Tibial nerve (tissue), 4 donors: ENCODE measurements around the gene TSPAN17. TPM values are rescaled to one million over a fixed set of nuclear protein-coding genes. Genes with fewer than 3 reads are reported as not detected.

ENCODE experiments used
- DNase-seq, 2 donors: peaks; one replicate each; pipeline ENCODE4 v3.0.0-alpha.2; 2019; ENCODE audit warnings: low spot score in 2 of 2
- H3K27ac ChIP-seq, 4 donors: fragments of 200-600 bp; sonication (generic) in 3 of 4; one replicate each; pipeline ENCODE4 v1.5.1; 2017 to 2019; ENCODE audit warnings: mild to moderate bottlenecking in 1 of 4
- H3K27me3 ChIP-seq, 2 donors: fragments of 200-600 bp; sonication (generic) in 1 of 2; one replicate each; pipeline versions ENCODE4 v1.5.1 to v1.6.0; 2017 to 2019
- H3K36me3 ChIP-seq, 3 donors: fragments of 200-600 bp; sonication (generic); one replicate each; pipeline ENCODE4 v1.5.1; 2018 to 2019
- H3K4me1 ChIP-seq, 4 donors: fragments of 200-600 bp; sonication (generic) in 3 of 4; one replicate each; pipeline ENCODE4 v1.5.1; 2017 to 2019
- H3K4me3 ChIP-seq, 4 donors: fragments of 200-600 bp; sonication (generic) in 3 of 4; one replicate each; pipeline ENCODE4 v1.5.1; 2017 to 2019; ENCODE audit warnings: mild to moderate bottlenecking in 1 of 4, moderate library complexity in 1 of 4
- H3K9me3 ChIP-seq, 4 donors: fragments of 200-600 bp; sonication (generic) in 3 of 4; one replicate each; pipeline ENCODE4 v1.5.1; 2017 to 2019
- EP300 ChIP-seq, 2 donors: sonication (generic); formaldehyde crosslinking; IDR thresholded peaks; one replicate each; pipeline ENCODE4 v1.6.1; 2017; ENCODE audit warnings: antibody characterized with exemption in 2 of 2, mild to moderate bottlenecking in 1 of 2
- POLR2A ChIP-seq, 2 donors: fragments of 450-650 bp; IDR thresholded peaks; one replicate each; pipeline ENCODE4 v1.6.1; 2017; ENCODE audit warnings: antibody characterized with exemption in 2 of 2, mild to moderate bottlenecking in 2 of 2, moderate library complexity in 2 of 2
- WGBS, 2 donors: methylation state at CpG; one replicate each; pipeline ENCODE4 v1.1.5; 2018; 5-methylcytosine and 5-hydroxymethylcytosine counted together
- total RNA-seq, 4 donors: library from RNA; depleted of rRNA; stranded (reverse); fragments of >200 nt; gene quantifications; one replicate each; pipeline ENCODE4 v1.1.0, GENCODE V29; 2016
- TF ChIP-seq, protein P1 (sequence below), 5 experiments: fragments of 200-600 bp in 3 of 5; fragments of 450-650 bp in 2 of 5; sonication (generic) in 3 of 5; IDR thresholded peaks; one replicate each; pipeline ENCODE4 v1.5.1; 2016 to 2019; ENCODE audit warnings: antibody characterized with exemption in 5 of 5, mild to moderate bottlenecking in 3 of 5, moderate library complexity in 2 of 5

The TSPAN17 gene
- total RNA-seq, 4 donors from 2014 or later: 11.0 to 25.8 (median 14.3) TPM

DNA sequence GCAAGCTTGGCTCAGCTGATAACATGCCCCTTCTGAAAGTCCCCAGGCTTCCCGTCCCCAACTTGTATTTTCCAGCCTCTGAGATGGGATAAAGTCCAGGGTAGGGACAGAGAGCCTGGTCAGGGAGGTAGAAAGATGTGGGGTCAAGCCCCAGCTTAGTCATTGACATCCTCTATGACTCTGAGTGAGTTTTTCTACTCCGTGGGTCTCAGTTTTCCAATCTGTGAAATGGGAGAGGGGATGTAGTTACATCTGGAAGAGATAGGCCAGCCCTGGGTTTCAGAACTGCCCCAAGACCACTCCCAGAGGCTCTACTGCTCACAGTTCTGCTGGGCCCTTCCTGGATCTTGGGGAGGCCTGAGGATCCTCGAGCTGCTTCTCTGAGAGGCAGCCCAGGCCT lies 40.4 kb upstream of the TSPAN17 start:
- 82 to 89% methylated on average over 3 of the region's 3 CpGs for WGBS, 2 donors
- H3K4me3 ChIP-seq: no peak overlapping the region
- no peak for TF ChIP-seq POLR2A (IDR thresholded peaks at IDR 0.05)
- H3K9me3 ChIP-seq: no peaks in the 10 kb centered on the region
- no peak for DNase-seq
- no peaks in the 10 kb centered on the region for H3K36me3 ChIP-seq
- peaks cover 0 to 40% of the 10 kb centered on the region in 2 donors for H3K27me3 ChIP-seq
- H3K27ac ChIP-seq: no peak overlapping the region
- peaks cover 0 to 17% (median 4%) of the 10 kb centered on the region in 4 donors for H3K4me1 ChIP-seq

DNA sequence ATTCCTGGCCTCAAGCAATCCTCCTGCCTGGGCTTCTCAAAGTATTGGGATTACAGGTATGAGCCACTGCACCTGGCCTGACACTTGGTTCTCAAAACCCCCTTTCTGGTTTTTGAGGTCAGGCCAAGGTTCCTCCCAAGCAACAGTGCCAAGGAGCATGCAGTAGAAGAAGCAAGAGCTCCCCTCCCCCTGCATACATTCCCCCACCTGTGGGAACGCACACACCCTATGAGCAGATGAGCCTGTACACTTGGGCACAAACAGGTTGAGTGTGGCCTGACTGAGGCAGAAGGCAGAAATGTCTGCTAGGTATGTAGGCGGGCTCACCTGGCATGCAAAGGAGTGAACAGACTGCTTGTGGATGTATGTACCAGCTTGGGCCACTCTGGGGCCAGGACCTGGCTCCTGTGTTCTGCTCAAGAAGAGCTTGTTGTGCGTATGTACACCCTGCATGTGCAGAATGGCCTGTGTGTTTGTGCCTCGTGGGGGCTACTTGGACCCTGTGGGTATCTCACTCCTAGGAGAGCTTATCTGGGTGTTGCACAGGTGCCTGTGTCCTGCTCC lies 39.1 kb upstream of the TSPAN17 start:
- TF ChIP-seq POLR2A (IDR thresholded peaks at IDR 0.05) (no peak), EP300 (IDR thresholded peaks at IDR 0.05) (no peak)
- TF ChIP-seq, protein P1, sequence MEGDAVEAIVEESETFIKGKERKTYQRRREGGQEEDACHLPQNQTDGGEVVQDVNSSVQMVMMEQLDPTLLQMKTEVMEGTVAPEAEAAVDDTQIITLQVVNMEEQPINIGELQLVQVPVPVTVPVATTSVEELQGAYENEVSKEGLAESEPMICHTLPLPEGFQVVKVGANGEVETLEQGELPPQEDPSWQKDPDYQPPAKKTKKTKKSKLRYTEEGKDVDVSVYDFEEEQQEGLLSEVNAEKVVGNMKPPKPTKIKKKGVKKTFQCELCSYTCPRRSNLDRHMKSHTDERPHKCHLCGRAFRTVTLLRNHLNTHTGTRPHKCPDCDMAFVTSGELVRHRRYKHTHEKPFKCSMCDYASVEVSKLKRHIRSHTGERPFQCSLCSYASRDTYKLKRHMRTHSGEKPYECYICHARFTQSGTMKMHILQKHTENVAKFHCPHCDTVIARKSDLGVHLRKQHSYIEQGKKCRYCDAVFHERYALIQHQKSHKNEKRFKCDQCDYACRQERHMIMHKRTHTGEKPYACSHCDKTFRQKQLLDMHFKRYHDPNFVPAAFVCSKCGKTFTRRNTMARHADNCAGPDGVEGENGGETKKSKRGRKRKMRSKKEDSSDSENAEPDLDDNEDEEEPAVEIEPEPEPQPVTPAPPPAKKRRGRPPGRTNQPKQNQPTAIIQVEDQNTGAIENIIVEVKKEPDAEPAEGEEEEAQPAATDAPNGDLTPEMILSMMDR (IDR thresholded peaks at IDR 0.05): no peak
- peaks cover 0 to 17% (median 4%) of the 10 kb centered on the region in 4 donors for H3K4me1 ChIP-seq
- no peak for DNase-seq
- H3K4me3 ChIP-seq: no peak overlapping the region
- H3K9me3 ChIP-seq: no peaks in the 10 kb centered on the region
- no peak overlapping the region for H3K27ac ChIP-seq
- WGBS, 2 donors: 92 to 100% methylated on average over 4 of the region's 4 CpGs
- peaks cover 0 to 49% of the 10 kb centered on the region in 2 donors for H3K27me3 ChIP-seq
- H3K36me3 ChIP-seq: no peaks in the 10 kb centered on the region

DNA sequence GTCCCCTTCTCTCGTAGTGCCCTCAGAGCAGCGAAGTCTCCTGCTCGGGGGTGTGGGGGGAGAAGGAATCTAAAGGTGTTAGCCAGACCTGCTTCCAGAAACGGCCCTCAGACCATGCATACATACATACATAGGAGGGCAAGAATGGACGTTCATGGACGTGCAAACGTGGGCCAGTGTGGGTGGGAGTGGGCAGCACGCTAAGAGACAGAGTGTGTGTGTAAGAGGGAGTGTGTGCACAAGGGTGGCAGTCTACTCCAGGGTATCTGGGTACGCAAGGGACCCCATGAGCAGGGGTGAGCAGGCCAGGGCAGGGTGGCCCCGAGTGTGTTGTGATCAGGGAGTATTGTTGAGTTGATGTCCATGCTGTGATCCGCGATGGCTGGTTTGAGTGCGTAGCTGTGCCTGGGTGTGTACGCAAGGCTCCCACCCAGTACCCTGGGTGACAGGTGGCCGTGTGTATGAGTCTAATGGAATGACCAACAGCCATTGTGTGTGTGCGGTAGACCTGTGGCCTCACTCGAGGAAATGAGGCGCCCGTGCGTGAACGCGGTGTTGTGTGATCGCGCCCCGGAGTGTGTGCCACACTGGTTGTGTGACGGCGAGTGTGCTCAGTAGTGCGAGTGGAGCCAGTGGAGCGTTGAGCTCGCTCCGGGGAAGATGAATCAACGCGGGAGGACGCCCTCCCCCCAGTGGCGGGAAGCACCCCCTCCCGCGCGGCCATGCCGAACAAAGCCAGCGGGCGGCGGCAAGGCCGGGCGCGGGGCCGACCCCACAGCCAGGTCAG lies 38.2 kb upstream of the TSPAN17 start:
- WGBS, 2 donors: 43 to 44% methylated on average over 24 to 31 of the region's 46 CpGs

DNA sequence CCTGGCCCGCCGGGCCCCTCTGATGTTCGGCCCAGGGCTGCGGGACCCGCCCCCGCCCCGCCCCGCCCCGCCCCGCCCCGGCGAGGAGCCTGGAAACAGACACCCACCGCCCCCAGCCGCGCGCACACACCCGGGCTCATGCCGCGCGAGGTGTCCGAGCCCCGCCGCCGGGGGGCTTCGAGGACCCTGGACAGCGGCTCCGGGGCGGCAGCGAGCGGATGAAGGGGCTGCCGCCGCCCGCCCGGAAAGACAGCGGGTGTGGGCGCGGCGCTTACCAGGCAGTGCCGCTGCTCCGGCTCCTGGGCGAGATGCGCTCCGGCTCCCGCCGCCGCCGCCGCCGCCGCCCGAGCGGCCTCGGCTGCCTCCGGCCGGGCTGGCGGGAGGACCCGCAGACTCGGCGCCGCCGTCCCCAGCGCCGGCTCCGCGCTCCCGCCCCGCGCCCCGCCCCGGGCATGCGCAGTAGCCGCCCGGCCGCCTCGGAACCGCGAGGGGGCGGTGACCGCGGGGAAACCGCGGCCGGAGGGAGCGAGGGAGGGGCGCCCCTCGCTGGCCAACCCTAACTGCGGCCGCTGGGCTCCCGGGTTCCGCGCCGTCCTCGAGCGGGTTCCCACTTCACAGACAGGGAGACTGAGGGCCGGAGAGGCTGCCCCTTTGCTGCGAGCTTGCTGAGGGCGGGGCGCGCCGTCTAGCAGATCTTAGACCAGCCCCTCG lies 37.4 kb upstream of the TSPAN17 start, which contains the start of gene GPRIN1:
GPRIN1 (minus strand) TSS at position 433 of the 711 bp plus-strand sequence. CDS start 10,322 bp downstream, outside the sequence.
- TF ChIP-seq EP300 (IDR thresholded peaks at IDR 0.05) (no peak), POLR2A (IDR thresholded peaks at IDR 0.05) (no peak)
- TF ChIP-seq, protein P1 (IDR thresholded peaks at IDR 0.05): no peak
- 1 to 2% methylated on average over 15 to 28 of the region's 101 CpGs for WGBS, 2 donors
- peak within 1 kb of the TSS; percentile 22 to 64 (median 38) for H3K4me3 ChIP-seq
- no peak within 1 kb of the TSS for H3K27ac ChIP-seq
- H3K36me3 ChIP-seq: no peaks in the 10 kb centered on the region
- no peaks in the 10 kb centered on the region for H3K9me3 ChIP-seq
- peaks cover 0 to 50% of the 10 kb centered on the region in 2 donors for H3K27me3 ChIP-seq
- no peak for DNase-seq
- peaks cover 0 to 20% (median 4%) of the 10 kb centered on the region in 4 donors for H3K4me1 ChIP-seq

More for the DNA sequence above, 38.2 kb upstream of the TSPAN17 start:
- Histone ChIP-seq H3K4me1 (peaks cover 0 to 17% (median 4%) of the 10 kb centered on the region in 4 donors), H3K4me3 (peak overlapping the region in 3 of 4 donors; percentile 22 to 64 (median 43)), H3K36me3 (no peaks in the 10 kb centered on the region), H3K27me3 (peaks cover 0 to 49% of the 10 kb centered on the region in 2 donors), H3K27ac (no peak overlapping the region), H3K9me3 (no peaks in the 10 kb centered on the region)
- TF ChIP-seq, protein P1 (IDR thresholded peaks at IDR 0.05): no peak
- no peak for TF ChIP-seq POLR2A (IDR thresholded peaks at IDR 0.05)
- DNase-seq: no peak

DNA sequence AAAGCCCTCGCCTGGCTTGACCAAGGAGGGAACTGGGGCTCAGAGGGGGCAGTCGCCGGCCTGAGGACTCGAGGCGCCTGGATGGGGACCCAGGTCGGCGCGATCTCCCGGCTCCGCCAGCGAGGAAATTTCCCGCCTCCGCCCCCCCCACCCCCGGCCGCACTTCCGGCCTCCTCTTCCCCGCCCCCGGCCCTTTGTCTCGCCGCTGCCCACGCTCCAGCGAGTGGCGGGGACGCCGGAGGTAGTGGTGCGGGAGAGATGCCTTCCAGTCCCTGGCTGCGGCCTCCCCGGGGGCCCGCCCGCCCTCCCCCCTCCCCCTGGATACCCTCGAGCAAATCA lies 36.9 kb upstream of the TSPAN17 start:
- H3K9me3 ChIP-seq: no peaks in the 10 kb centered on the region
- peak overlapping the region; percentile 22 to 64 (median 38) for H3K4me3 ChIP-seq
- TF ChIP-seq POLR2A (IDR thresholded peaks at IDR 0.05) (no peak), EP300 (IDR thresholded peaks at IDR 0.05) (no peak)
- TF ChIP-seq, protein P1 (IDR thresholded peaks at IDR 0.05): no peak
- DNase-seq: no peak
- H3K4me1 ChIP-seq: peaks cover 0 to 20% (median 4%) of the 10 kb centered on the region in 4 donors
- no peaks in the 10 kb centered on the region for H3K36me3 ChIP-seq
- H3K27ac ChIP-seq: no peak overlapping the region
- WGBS, 2 donors: 0 to 3% methylated on average over 11 to 19 of the region's 31 CpGs
- H3K27me3 ChIP-seq: peaks cover 0 to 56% of the 10 kb centered on the region in 2 donors
